Subcutaneous abdominal adipose tissue (tissue), 5 donors: ENCODE measurements around the gene DRD2.

Experiments
- H3K27ac ChIP-seq: one replicate; pipeline ENCODE4 v1.7.0; 2013; ENCODE audit warnings: low read depth, mild to moderate bottlenecking, inconsistent platforms, low read length, moderate library complexity
- H3K27me3 ChIP-seq, 5 donors: one replicate each; pipeline ENCODE4 v1.7.0; 2013; ENCODE audit warnings: low read length in 5 of 5, inconsistent platforms in 1 of 5; ENCODE audit not compliant: control insufficient read depth in 5 of 5, insufficient read depth in 4 of 5
- H3K36me3 ChIP-seq, 5 donors: one replicate each; pipeline ENCODE4 v1.7.0; 2013; ENCODE audit warnings: low read length in 5 of 5; ENCODE audit not compliant: control insufficient read depth in 5 of 5, insufficient read depth in 5 of 5
- H3K4me1 ChIP-seq, 5 donors: one replicate each; pipeline ENCODE4 v1.7.0; 2013; ENCODE audit warnings: low read length in 5 of 5, mild to moderate bottlenecking in 3 of 5, moderate library complexity in 1 of 5; ENCODE audit not compliant: control insufficient read depth in 5 of 5, insufficient read depth in 5 of 5
- H3K4me3 ChIP-seq, 5 donors: one replicate each; pipeline ENCODE4 v1.7.0; 2013; ENCODE audit warnings: low read length in 5 of 5, low read depth in 1 of 5
- H3K9ac ChIP-seq, 5 donors: one replicate each; pipeline ENCODE4 v1.7.0; 2013; ENCODE audit warnings: low read length in 5 of 5, mild to moderate bottlenecking in 4 of 5, moderate library complexity in 3 of 5
- H3K9me3 ChIP-seq, 5 donors: one replicate each; pipeline ENCODE4 v1.7.0; 2013; ENCODE audit warnings: low read length in 5 of 5; ENCODE audit not compliant: control insufficient read depth in 5 of 5
- donor health status: healthy.
- donor health status: healthy.
- donor health status: healthy.
- donor health status: healthy.
- donor health status: healthy.

The DRD2 gene

DNA sequence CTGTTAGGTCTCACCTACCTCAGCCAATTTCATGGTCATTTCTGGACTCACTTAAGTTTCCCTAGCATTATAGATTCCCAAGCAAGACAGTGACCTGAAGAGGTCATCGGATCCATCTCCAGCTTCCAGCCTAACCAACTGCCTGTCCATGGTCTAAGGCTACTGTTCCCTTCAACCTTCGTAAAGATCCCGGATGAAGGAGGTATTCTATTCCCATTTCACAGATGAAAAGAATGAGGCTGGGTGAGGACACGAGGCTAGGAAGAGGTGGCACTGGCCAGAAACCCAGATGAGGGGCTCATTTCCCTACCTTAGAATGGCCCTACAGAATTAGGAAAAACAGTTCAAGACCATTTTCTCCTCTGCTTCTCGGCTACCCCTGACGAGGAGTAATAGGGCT is 31.3 kb upstream of the DRD2 start:
- Histone ChIP-seq H3K36me3 (no peaks in the 10 kb centered on the region), H3K9ac (no peak overlapping the region), H3K27ac (no peak overlapping the region), H3K9me3 (no peaks in the 10 kb centered on the region), H3K4me3 (no peak overlapping the region), H3K4me1 (no peaks in the 10 kb centered on the region), H3K27me3 (peaks cover 0 to 2% (median 0%) of the 10 kb centered on the region in 5 donors)

DNA sequence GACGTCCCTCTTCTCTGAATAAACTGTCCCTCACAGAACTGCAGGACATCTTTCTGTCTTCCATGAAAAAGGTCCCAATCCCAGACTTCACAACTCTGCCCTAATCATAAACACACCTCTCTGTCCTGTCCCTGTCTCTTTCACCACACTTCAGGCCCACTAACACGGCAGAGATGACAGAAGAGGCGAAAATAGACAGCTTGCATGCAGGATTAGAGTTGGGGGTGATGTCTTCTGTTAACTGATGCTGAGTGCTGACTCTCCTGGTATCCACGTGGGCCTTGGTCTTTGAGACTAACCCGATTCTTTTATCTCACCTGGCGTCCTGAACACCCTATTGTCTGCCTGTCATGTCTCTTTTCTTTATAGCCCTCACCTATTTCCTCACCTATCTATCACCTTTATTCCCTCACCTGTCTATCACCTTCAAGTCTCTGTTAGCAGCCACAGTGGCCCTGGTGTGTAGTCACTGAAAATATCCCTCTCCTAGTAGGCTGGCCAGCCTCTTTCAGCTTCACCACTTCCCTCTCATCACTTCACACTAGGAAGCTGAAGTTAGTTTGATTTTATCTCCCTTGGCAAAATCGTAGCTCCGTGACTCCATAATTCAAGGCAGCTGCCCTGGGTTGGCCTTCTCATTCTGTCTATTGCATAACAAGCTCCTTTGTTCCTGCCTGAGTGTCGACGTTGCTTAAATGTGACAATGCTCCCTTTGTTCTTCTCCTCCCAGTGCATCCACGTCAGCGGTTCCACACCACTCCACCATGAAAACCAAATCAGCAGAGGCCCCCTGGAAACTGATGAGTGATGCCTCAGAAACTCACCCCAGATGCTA is 30.6 kb upstream of the DRD2 start:
- no peak overlapping the region for H3K9ac ChIP-seq
- H3K27me3 ChIP-seq = peaks cover 0 to 3% (median 0%) of the 10 kb centered on the region in 5 donors
- no peaks in the 10 kb centered on the region for H3K9me3 ChIP-seq
- no peak overlapping the region for H3K4me3 ChIP-seq
- H3K36me3 ChIP-seq = no peaks in the 10 kb centered on the region
- no peak overlapping the region for H3K27ac ChIP-seq
- no peaks in the 10 kb centered on the region for H3K4me1 ChIP-seq

- H3K4me3 ChIP-seq = no peak overlapping the region
- H3K4me1 ChIP-seq = no peaks in the 10 kb centered on the region
- H3K9ac ChIP-seq = no peak overlapping the region
- peaks cover 0 to 4% (median 0%) of the 10 kb centered on the region in 5 donors for H3K27me3 ChIP-seq
- no peaks in the 10 kb centered on the region for H3K9me3 ChIP-seq
- H3K27ac ChIP-seq = no peak overlapping the region
- H3K36me3 ChIP-seq = no peaks in the 10 kb centered on the region
These were observed 29.8 kb upstream of the DRD2 start for GRCh38 chr11:113505046-113505445.

- no peak overlapping the region for H3K9ac ChIP-seq
- no peak overlapping the region for H3K27ac ChIP-seq
- no peaks in the 10 kb centered on the region for H3K36me3 ChIP-seq
- no peak overlapping the region for H3K4me3 ChIP-seq
- no peaks in the 10 kb centered on the region for H3K4me1 ChIP-seq
- H3K27me3 ChIP-seq = peaks cover 0 to 4% (median 0%) of the 10 kb centered on the region in 5 donors
- no peaks in the 10 kb centered on the region for H3K9me3 ChIP-seq
These were observed 29.4 kb upstream of the DRD2 start for GRCh38 chr11:113504586-113504985.

GRCh38 chr11:113504071-113504470 is 28.9 kb upstream of the DRD2 start:
- Histone ChIP-seq H3K36me3 (no peaks in the 10 kb centered on the region), H3K9me3 (no peaks in the 10 kb centered on the region), H3K4me3 (no peak overlapping the region), H3K27me3 (peaks cover 0 to 4% (median 0%) of the 10 kb centered on the region in 5 donors), H3K9ac (no peak overlapping the region), H3K4me1 (no peaks in the 10 kb centered on the region), H3K27ac (no peak overlapping the region)

GRCh38 chr11:113497066-113497910 is 22.1 kb upstream of the DRD2 start:
- no peaks in the 10 kb centered on the region for H3K9me3 ChIP-seq
- H3K4me3 ChIP-seq = no peak overlapping the region
- no peak overlapping the region for H3K27ac ChIP-seq
- no peaks in the 10 kb centered on the region for H3K36me3 ChIP-seq
- H3K27me3 ChIP-seq = peaks cover 0 to 6% (median 0%) of the 10 kb centered on the region in 5 donors
- H3K9ac ChIP-seq = no peak overlapping the region
- H3K4me1 ChIP-seq = no peaks in the 10 kb centered on the region

DNA sequence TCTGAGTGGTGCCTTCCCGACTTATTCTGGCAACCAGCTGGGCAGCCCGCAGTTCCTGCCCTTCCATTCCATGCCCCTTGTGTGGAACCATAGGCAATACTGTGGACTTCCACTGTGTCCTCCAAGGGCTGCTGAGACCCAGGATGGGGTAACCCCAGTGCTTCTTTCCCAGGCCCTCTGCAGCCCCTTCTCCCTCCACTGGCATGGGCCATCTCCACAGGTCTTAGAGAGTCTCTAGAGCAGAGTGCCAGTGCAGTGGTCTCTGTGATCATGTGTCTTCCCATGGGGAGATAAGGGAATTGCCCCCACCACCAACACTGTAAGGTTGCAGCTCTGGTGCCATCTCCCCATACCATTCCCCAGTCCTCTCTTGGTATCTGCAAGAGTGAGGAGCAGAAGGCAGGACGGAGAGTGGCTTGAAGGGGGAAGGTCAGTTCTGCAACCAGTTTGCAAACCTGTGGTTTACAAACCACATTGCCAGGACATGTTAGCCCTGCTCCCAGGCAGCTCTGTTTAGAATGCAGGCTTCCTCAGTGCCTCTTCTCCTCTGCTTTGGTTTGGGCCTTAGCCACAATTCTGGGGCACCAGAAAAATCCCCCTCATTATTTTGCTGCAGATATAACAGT is 20.9 kb upstream of the DRD2 start:
- Histone ChIP-seq H3K36me3 (no peaks in the 10 kb centered on the region), H3K4me1 (no peaks in the 10 kb centered on the region), H3K9ac (no peak overlapping the region), H3K9me3 (no peaks in the 10 kb centered on the region), H3K27me3 (peaks cover 0 to 6% (median 0%) of the 10 kb centered on the region in 5 donors), H3K27ac (no peak overlapping the region), H3K4me3 (no peak overlapping the region)

DNA sequence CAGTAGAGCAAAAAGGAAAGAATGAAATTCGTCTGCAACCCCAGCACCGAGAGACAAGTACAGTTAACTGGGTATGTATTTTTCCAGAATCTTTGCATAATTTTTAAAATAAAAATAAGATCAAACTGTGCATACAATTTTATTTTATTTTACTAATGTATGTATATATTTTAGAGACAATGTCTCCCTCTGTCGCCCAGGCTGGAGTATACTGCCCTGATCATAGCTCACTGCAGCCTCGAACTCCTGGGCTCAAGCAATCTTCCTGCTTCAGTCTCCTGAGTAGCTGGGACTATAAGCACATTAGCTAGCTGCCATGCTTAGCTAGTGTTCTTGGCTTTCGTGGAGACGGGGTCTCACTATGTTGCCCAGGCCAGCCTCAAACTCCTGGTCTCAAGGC is 18.8 kb upstream of the DRD2 start:
- H3K4me3 ChIP-seq = no peak overlapping the region
- no peaks in the 10 kb centered on the region for H3K4me1 ChIP-seq
- H3K36me3 ChIP-seq = no peaks in the 10 kb centered on the region
- peaks cover 0 to 4% (median 0%) of the 10 kb centered on the region in 5 donors for H3K27me3 ChIP-seq
- H3K27ac ChIP-seq = no peak overlapping the region
- H3K9me3 ChIP-seq = no peaks in the 10 kb centered on the region
- H3K9ac ChIP-seq = no peak overlapping the region

DNA sequence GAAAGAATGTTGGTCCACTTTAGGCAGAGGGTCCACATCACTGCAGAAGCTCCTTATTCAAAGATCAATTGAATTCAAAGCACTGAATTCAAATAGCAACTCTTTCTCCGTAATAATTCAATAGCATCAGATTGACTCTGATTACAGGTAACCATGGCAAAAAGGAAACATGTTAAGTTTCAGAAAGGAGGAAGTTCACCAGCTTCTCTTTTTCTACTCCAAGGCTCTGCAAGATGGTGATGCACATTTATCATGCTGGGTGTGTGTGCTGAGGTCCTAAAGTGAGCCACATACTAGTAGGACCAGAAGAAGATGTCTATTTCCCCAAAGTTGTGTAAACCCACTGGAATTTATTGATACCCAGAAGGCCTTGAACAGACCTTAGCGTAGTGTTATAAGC is 18.0 kb upstream of the DRD2 start:
- Histone ChIP-seq H3K4me3 (no peak overlapping the region), H3K4me1 (no peaks in the 10 kb centered on the region), H3K9ac (no peak overlapping the region), H3K27me3 (peaks cover 0 to 4% (median 0%) of the 10 kb centered on the region in 5 donors), H3K9me3 (no peaks in the 10 kb centered on the region), H3K36me3 (no peaks in the 10 kb centered on the region), H3K27ac (no peak overlapping the region)

DNA sequence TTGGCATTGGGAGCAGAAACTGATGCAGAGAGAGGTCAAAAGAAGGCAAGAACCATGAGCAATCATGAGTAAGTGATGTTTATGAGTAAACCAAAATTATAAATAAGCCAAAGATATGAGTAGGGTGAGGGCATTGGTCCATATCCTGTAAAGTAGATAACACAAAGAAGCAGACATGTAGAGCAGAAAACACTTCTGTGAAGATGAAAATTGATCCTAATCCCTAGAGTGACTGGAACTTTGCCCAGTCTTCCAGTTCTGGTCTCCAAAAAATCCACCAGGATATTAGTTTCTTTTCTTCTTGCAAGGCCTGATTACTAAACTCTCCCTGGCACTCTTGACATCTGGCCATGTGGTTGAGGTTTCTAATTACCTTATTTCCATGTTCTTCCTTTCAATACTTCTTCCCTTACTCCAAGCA is 13.7 kb upstream of the DRD2 start:
- Histone ChIP-seq H3K27me3 (no peaks in the 10 kb centered on the region), H3K36me3 (no peaks in the 10 kb centered on the region), H3K27ac (no peak overlapping the region), H3K4me1 (no peaks in the 10 kb centered on the region), H3K9me3 (no peaks in the 10 kb centered on the region), H3K4me3 (no peak overlapping the region), H3K9ac (no peak overlapping the region)
